H9 (cell line): ENCODE measurements around the gene RNASET2. TPM values are rescaled to one million over a fixed set of nuclear protein-coding genes. Genes with fewer than 3 reads are reported as not detected.
A peak's percentile ranks its signal among the peaks of the same experiment; 100 is the strongest.

Experiments used
- DNase-seq: peaks from one replicate; pipeline ENCODE4 v3.0.0-alpha.2; 2017
- H2AFZ ChIP-seq: one replicate; pipeline ENCODE4 v1.6.1; 2013; ENCODE audit warnings: mild to moderate bottlenecking, low read length, control low read depth, moderate library complexity
- H2AK5ac ChIP-seq: 2 replicates; pipeline ENCODE4 v1.6.1; 2013; ENCODE audit warnings: low read length, control low read depth, mixed read lengths; ENCODE audit not compliant: insufficient read length
- H2BK120ac ChIP-seq: one replicate; pipeline ENCODE4 v1.6.1; 2013; ENCODE audit warnings: low read depth, mild to moderate bottlenecking, low read length, control low read depth, inconsistent platforms; ENCODE audit not compliant: poor library complexity, severe bottlenecking
- H2BK12ac ChIP-seq: 2 replicates; pipeline ENCODE4 v1.6.1; 2013; ENCODE audit warnings: low read length, control low read depth, mixed read lengths, low read depth; ENCODE audit not compliant: insufficient read length
- H2BK15ac ChIP-seq: 2 replicates; pipeline ENCODE4 v1.6.1; 2013; ENCODE audit warnings: low read depth, low read length, control low read depth
- H2BK20ac ChIP-seq: one replicate; pipeline ENCODE4 v1.6.1; 2013; ENCODE audit warnings: low read depth, mild to moderate bottlenecking, low read length, control low read depth, inconsistent platforms; ENCODE audit not compliant: poor library complexity, severe bottlenecking
- H2BK5ac ChIP-seq: 2 replicates; pipeline ENCODE4 v1.6.1; 2013; ENCODE audit warnings: low read length, control low read depth, mixed read lengths; ENCODE audit not compliant: insufficient read length
- H3K14ac ChIP-seq: 2 replicates; pipeline ENCODE4 v1.6.1; 2013; ENCODE audit warnings: low read length, control low read depth; ENCODE audit not compliant: insufficient read depth
- H3K18ac ChIP-seq: 2 replicates; pipeline ENCODE4 v1.6.1; 2013; ENCODE audit warnings: low read depth, mild to moderate bottlenecking, mixed read lengths, low read length, control low read depth; ENCODE audit not compliant: insufficient read length
- H3K23ac ChIP-seq: 2 replicates; pipeline ENCODE4 v1.6.1; 2013; ENCODE audit warnings: low read length, control low read depth, mixed read lengths, low read depth; ENCODE audit not compliant: insufficient read length
- H3K23me2 ChIP-seq: 2 replicates; pipeline ENCODE4 v1.6.1; 2013; ENCODE audit warnings: low read depth, mild to moderate bottlenecking, mixed read lengths, low read length, control low read depth; ENCODE audit not compliant: insufficient read length, poor library complexity, severe bottlenecking
- H3K27ac ChIP-seq: 2 replicates; pipeline ENCODE4 v1.5.1; 2013; ENCODE audit warnings: low read length, control low read depth, mixed read lengths, low read depth; ENCODE audit not compliant: insufficient read length
- H3K27me3 ChIP-seq: 2 replicates; pipeline ENCODE4 v1.6.1; 2013; ENCODE audit warnings: low read length, control low read depth, inconsistent platforms; ENCODE audit not compliant: insufficient read depth
- H3K4ac ChIP-seq: 2 replicates; pipeline ENCODE4 v1.6.1; 2013; ENCODE audit warnings: low read depth, mild to moderate bottlenecking, control low read depth, inconsistent platforms, low read length, moderate library complexity
- H3K4me1 ChIP-seq: 2 replicates; pipeline ENCODE4 v1.6.1; 2013; ENCODE audit warnings: low read length, control low read depth, inconsistent platforms; ENCODE audit not compliant: insufficient read depth
- H3K4me2 ChIP-seq: 2 replicates; pipeline ENCODE4 v1.6.1; 2013; ENCODE audit warnings: low read length, control low read depth, mixed read lengths; ENCODE audit not compliant: insufficient read length, insufficient read depth
- H3K56ac ChIP-seq: 2 replicates; pipeline ENCODE4 v1.6.1; 2013; ENCODE audit warnings: low read depth, mild to moderate bottlenecking, mixed read lengths, low read length, control low read depth; ENCODE audit not compliant: insufficient read length
- H3K79me1 ChIP-seq: 2 replicates; pipeline ENCODE4 v1.6.1; 2013; ENCODE audit warnings: low read depth, mild to moderate bottlenecking, moderate library complexity, low read length, control low read depth, inconsistent platforms; ENCODE audit not compliant: insufficient read depth, poor library complexity, severe bottlenecking
- H3K79me2 ChIP-seq: 2 replicates; pipeline ENCODE4 v1.6.1; 2013; ENCODE audit warnings: low read length, control low read depth, inconsistent platforms; ENCODE audit not compliant: insufficient read depth
- H3K9ac ChIP-seq: 2 replicates; pipeline ENCODE4 v1.6.1; 2013; ENCODE audit warnings: low read length, control low read depth, mixed read lengths; ENCODE audit not compliant: insufficient read length; ENCODE audit errors: extremely low read depth
- H3K9me3 ChIP-seq: one replicate; pipeline ENCODE4 v1.6.1; 2013; ENCODE audit warnings: low read depth, low read length, inconsistent platforms; ENCODE audit not compliant: control insufficient read depth
- H3T11ph ChIP-seq: one replicate; pipeline ENCODE4 v1.6.1; 2013; ENCODE audit warnings: mild to moderate bottlenecking, low read length, control low read depth, inconsistent platforms
- H4K20me1 ChIP-seq: one replicate; pipeline ENCODE4 v1.6.1; 2013; ENCODE audit not compliant: control insufficient read depth, insufficient read length, insufficient read depth
- H4K5ac ChIP-seq: 2 replicates; pipeline ENCODE4 v1.6.1; 2013; ENCODE audit warnings: low read depth, mild to moderate bottlenecking, mixed read lengths, low read length, control low read depth; ENCODE audit not compliant: insufficient read length
- H4K8ac ChIP-seq: replicated peaks from 2 replicates; pipeline ENCODE4 v1.6.1; 2013; ENCODE audit warnings: low read length, control low read depth, mixed read lengths, low read depth; ENCODE audit not compliant: insufficient read length
- H4K91ac ChIP-seq: 2 replicates; pipeline ENCODE4 v1.6.1; 2013; ENCODE audit warnings: low read depth, mild to moderate bottlenecking, moderate library complexity, mixed read lengths, low read length, control low read depth; ENCODE audit not compliant: insufficient read length
- H3K27ac Mint-ChIP-seq, 3 experiments: 2 replicates in 2 of 3; 3 replicates in 1 of 3; pipeline ENCODE4 v1.8.0; 2020 to 2021; ENCODE audit warnings: mixed read lengths in 3 of 3, mild to moderate bottlenecking in 1 of 3, moderate library complexity in 1 of 3
- H3K27me3 Mint-ChIP-seq: 2 replicates; pipeline ENCODE4 v1.8.0; 2021; ENCODE audit warnings: low read depth, mild to moderate bottlenecking, moderate library complexity, mixed read lengths
- H3K36me3 Mint-ChIP-seq, 3 experiments: 2 replicates in 2 of 3; 3 replicates in 1 of 3; pipeline ENCODE4 v1.8.0; 2020 to 2021; ENCODE audit warnings: low read depth in 3 of 3, mixed read lengths in 3 of 3; ENCODE audit not compliant: insufficient read depth in 1 of 3
- H3K4me1 Mint-ChIP-seq, 2 experiments: 2 replicates each; pipeline ENCODE4 v1.8.0; 2020; ENCODE audit warnings: mixed read lengths in 2 of 2
- H3K4me3 Mint-ChIP-seq, 2 experiments: 2 replicates in 1 of 2; 3 replicates in 1 of 2; pipeline ENCODE4 v1.8.0; 2020 to 2021; ENCODE audit warnings: mild to moderate bottlenecking in 2 of 2, mixed read lengths in 2 of 2, moderate library complexity in 1 of 2
- H3K9me3 Mint-ChIP-seq, 2 experiments: 2 replicates in 1 of 2; 3 replicates in 1 of 2; pipeline ENCODE4 v1.8.0; 2020; ENCODE audit warnings: mild to moderate bottlenecking in 2 of 2, mixed read lengths in 2 of 2, moderate library complexity in 1 of 2
- WGBS: extraction: QIAGEN DNeasy Blood & Tissue Kit; methylation state at CpG from one replicate; pipeline ENCODE4 v1.1.7; 2013; ENCODE audit warnings: missing lambda C conversion rate, low lambda C conversion rate, mixed read lengths; ENCODE audit not compliant: insufficient read length; ENCODE audit errors: extremely low coverage; 5-methylcytosine and 5-hydroxymethylcytosine counted together
- total RNA-seq: library from RNA; stranded (reverse); gene quantifications from 2 replicates; pipeline ENCODE4 v1.2.1, GENCODE V29; 2021
- TF ChIP-seq, protein P1 (sequence below): fragments of 200-600 bp; sonication (generic); conservative IDR thresholded peaks from 3 replicates; pipeline ENCODE4 v1.8.0; 2021; ENCODE audit warnings: antibody characterized with exemption, mild to moderate bottlenecking

RNASET2 gene
- total RNA-seq, 1 experiment from 2014 or later = 28.2 TPM

DNA sequence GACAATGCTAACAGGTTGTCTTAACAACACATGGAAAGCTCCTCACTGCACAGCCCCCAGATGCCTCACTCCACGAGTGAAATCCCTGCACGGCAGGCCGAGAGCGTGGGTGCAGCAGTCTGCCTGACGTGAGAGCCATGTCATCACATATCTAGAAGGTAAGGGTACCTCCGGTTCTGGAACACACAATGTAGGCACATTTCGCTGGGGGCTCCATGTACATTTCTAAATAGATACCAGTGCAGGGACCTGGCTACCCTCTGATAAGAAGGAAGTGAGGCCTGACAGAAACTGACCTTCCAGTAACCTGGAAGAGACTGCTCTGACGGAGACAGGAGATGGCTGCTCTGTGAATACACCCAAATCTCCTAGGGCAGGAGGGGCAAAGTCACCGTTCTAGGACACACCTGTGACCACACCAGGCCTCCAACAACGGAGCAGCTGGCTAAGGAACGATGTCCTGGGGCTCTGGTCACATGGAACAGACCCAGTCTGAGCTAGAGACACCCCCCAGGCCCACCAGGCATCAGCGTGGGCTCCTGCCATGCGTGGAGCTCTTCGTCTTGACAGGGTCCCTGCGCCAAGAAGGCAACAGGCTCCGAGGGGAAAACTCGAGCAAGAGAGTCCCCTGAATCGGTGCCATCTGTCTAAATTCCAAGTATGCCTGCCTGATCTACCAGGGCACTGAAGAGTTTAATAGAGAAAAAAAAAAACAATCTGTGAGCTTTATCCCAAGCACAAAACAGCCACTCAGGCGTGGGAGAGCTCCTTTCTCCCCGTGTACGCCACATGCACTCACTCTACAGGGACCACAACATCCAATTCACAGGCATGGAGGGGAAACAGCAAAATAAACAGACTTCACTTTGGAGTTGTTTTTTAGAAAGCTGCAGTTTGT, 27.5 kb downstream of the RNASET2 start:
- no peak overlapping the region for H2BK20ac ChIP-seq
- no peaks in the 10 kb centered on the region; a peak in 3 of 7 replicates for H3K36me3 Mint-ChIP-seq
- no peaks in the 10 kb centered on the region for H3K27me3 ChIP-seq
- H3K9me3 Mint-ChIP-seq = no peaks in the 10 kb centered on the region; a peak in 1 of 5 replicates
- no CpG with 5 or more reads among the region's 21 CpGs for WGBS
- H3K4me3 Mint-ChIP-seq = no peak overlapping the region
- H2BK15ac ChIP-seq = no peak overlapping the region
- no peaks in the 10 kb centered on the region for H3K4me1 Mint-ChIP-seq
- H3K4me1 ChIP-seq = no peaks in the 10 kb centered on the region
- DNase-seq = no peak
- H2AFZ ChIP-seq = no peak overlapping the region
- H2AK5ac ChIP-seq = no peak overlapping the region
- H3K9ac ChIP-seq = no peak overlapping the region
- no peak overlapping the region for H4K91ac ChIP-seq
- H4K8ac ChIP-seq = no peak overlapping the region
- H2BK5ac ChIP-seq = no peak overlapping the region
- H3K14ac ChIP-seq = no peak overlapping the region
- no peak overlapping the region for H3K4me2 ChIP-seq
- TF ChIP-seq, protein P1, sequence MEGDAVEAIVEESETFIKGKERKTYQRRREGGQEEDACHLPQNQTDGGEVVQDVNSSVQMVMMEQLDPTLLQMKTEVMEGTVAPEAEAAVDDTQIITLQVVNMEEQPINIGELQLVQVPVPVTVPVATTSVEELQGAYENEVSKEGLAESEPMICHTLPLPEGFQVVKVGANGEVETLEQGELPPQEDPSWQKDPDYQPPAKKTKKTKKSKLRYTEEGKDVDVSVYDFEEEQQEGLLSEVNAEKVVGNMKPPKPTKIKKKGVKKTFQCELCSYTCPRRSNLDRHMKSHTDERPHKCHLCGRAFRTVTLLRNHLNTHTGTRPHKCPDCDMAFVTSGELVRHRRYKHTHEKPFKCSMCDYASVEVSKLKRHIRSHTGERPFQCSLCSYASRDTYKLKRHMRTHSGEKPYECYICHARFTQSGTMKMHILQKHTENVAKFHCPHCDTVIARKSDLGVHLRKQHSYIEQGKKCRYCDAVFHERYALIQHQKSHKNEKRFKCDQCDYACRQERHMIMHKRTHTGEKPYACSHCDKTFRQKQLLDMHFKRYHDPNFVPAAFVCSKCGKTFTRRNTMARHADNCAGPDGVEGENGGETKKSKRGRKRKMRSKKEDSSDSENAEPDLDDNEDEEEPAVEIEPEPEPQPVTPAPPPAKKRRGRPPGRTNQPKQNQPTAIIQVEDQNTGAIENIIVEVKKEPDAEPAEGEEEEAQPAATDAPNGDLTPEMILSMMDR = no peak
- H3K9me3 ChIP-seq = no peaks in the 10 kb centered on the region
- no peak overlapping the region for H3T11ph ChIP-seq
- H4K20me1 ChIP-seq = no peaks in the 10 kb centered on the region
- H3K18ac ChIP-seq = no peak overlapping the region
- H3K27me3 Mint-ChIP-seq = peaks cover 2% of the 10 kb centered on the region
- H3K79me1 ChIP-seq = no peaks in the 10 kb centered on the region
- H3K56ac ChIP-seq = no peak overlapping the region
- no peak overlapping the region for H2BK120ac ChIP-seq
- H4K5ac ChIP-seq = no peak overlapping the region
- H3K27ac ChIP-seq = no peak overlapping the region
- H2BK12ac ChIP-seq = no peak overlapping the region
- no peak overlapping the region for H3K23ac ChIP-seq
- H3K23me2 ChIP-seq = no peaks in the 10 kb centered on the region
- no peaks in the 10 kb centered on the region for H3K79me2 ChIP-seq
- peak overlapping the region in 1 of 3 experiments; percentile 44; a peak in 1 of 7 replicates for H3K27ac Mint-ChIP-seq
- no peak overlapping the region for H3K4ac ChIP-seq
